Activated CD8-positive, alpha-beta memory T cell treated with anti-CD3 and anti-CD28 coated beads for 36 hours (primary cell): Measurements from ENCODE around the gene CHD2. TPM values are rescaled to one million over a fixed set of nuclear protein-coding genes. Genes with fewer than 3 reads are reported as not detected.
"Not testable (repeated sequence)": the region's sequence is repeated elsewhere in the genome, so short reads cannot be mapped to it uniquely, and the experiment has no call there.

ENCODE experiments used
- CTCF ChIA-PET: fragments of 350-600 bp; sonication (Branson Sonifier 250); formaldehyde crosslinking; loops from one replicate; lab custom pipeline; 2021; ENCODE audit warnings: antibody characterized with exemption; lab: Charles Lee
- POLR2A ChIA-PET: fragments of 350-600 bp; sonication (Branson Sonifier 250); formaldehyde crosslinking; loops from one replicate; lab custom pipeline; 2021; ENCODE audit warnings: antibody characterized with exemption; lab: Charles Lee
- total RNA-seq, 2 experiments: library from RNA; stranded (reverse); gene quantifications; one replicate each; pipeline ENCODE4 v1.2.3, GENCODE V29; 2021

CHD2 gene
- total RNA-seq, 2 experiments from 2014 or later = 90.6 to 92.3 TPM

- POLR2A ChIA-PET = no interaction called here
- CTCF ChIA-PET = interaction anchor here (0.6 to 2.8 kb wide), 14 partner anchors 9 to 1089 kb away, joined by 3 to 13 read pairs (median 3); no protein-coding TSS in a partner anchor
Observed at GRCh38 chr15:93030430-93031102, 130.4 kb downstream of the CHD2 start.

- ChIA-PET POLR2A (no interaction called here), CTCF (interaction anchor here (0.9 to 2.8 kb wide), 3 partner anchors 10 to 1089 kb away, joined by 3 to 13 read pairs (median 3); no protein-coding TSS in a partner anchor)
Observed at GRCh38 chr15:93031103-93031464, 131.0 kb downstream of the CHD2 start.

GRCh38 chr15:93031557-93032384 is 131.6 kb downstream of the CHD2 start:
- CTCF ChIA-PET = interaction anchor here (1.1 to 2.8 kb wide), 2 partner anchors 9 to 1088 kb away, joined by 3 to 13 read pairs; no protein-coding TSS in a partner anchor
- POLR2A ChIA-PET = not testable (repeated sequence)

- CTCF ChIA-PET, POLR2A ChIA-PET: not testable (repeated sequence)
Observed at GRCh38 chr15:93032515-93033206, 132.5 kb downstream of the CHD2 start.

GRCh38 chr15:93033434-93034045 is 133.4 kb downstream of the CHD2 start:
- CTCF ChIA-PET = no interaction called here
- POLR2A ChIA-PET = no interaction called here

- CTCF ChIA-PET = interaction anchor here (0.5 to 1.3 kb wide), 3 partner anchors 8 to 1085 kb away, joined by 3 to 5 read pairs (median 3); no protein-coding TSS in a partner anchor
- POLR2A ChIA-PET = no interaction called here
Observed at GRCh38 chr15:93034512-93034911, 134.4 kb downstream of the CHD2 start.

GRCh38 chr15:93035092-93035915 is 135.2 kb downstream of the CHD2 start:
- ChIA-PET CTCF (interaction anchor here (0.5 to 1.4 kb wide), 7 partner anchors 9 to 1085 kb away, joined by 3 to 6 read pairs (median 3); no protein-coding TSS in a partner anchor), POLR2A (no interaction called here)

GRCh38 chr15:93035953-93036810 is 136.1 kb downstream of the CHD2 start:
- ChIA-PET CTCF (interaction anchor here (0.7 to 1.4 kb wide), 7 partner anchors 10 to 239 kb away, joined by 3 to 6 read pairs (median 3); no protein-coding TSS in a partner anchor), POLR2A (no interaction called here)

- ChIA-PET CTCF (no interaction called here), POLR2A (no interaction called here)
Observed at GRCh38 chr15:93036951-93037819, 137.1 kb downstream of the CHD2 start.

GRCh38 chr15:93037820-93038705 is 137.9 kb downstream of the CHD2 start:
- POLR2A ChIA-PET = interaction anchor here (0.7 kb wide), 1 partner anchor 62 kb away, joined by 7 read pairs; no protein-coding TSS in a partner anchor
- CTCF ChIA-PET = no interaction called here

- CTCF ChIA-PET = not testable (repeated sequence)
Observed at GRCh38 chr15:93039562-93040287, 139.6 kb downstream of the CHD2 start.

GRCh38 chr15:93040288-93041158 is 140.4 kb downstream of the CHD2 start:
- ChIA-PET CTCF (interaction anchor here (0.7 kb wide), 1 partner anchor 9 kb away, joined by 3 read pairs; no protein-coding TSS in a partner anchor), POLR2A (interaction anchor here (0.6 kb wide), 1 partner anchor 298 kb away, joined by 3 read pairs; no protein-coding TSS in a partner anchor)

More at GRCh38 chr15:93039562-93040287, 139.6 kb downstream of the CHD2 start:
- POLR2A ChIA-PET = not testable (repeated sequence)

- CTCF ChIA-PET = no interaction called here
Observed at GRCh38 chr15:93041159-93041547, 141.0 kb downstream of the CHD2 start.

GRCh38 chr15:93042211-93042610 is 142.1 kb downstream of the CHD2 start:
- ChIA-PET CTCF (no interaction called here), POLR2A (no interaction called here)

More at GRCh38 chr15:93041159-93041547, 141.0 kb downstream of the CHD2 start:
- POLR2A ChIA-PET = interaction anchor here (0.6 kb wide), 1 partner anchor 299 kb away, joined by 3 read pairs; no protein-coding TSS in a partner anchor
